Measurements from ENCODE around the gene BCAS3.
A peak's percentile ranks its signal among the peaks of the same experiment; 100 is the strongest.

Gene BCAS3

GRCh38 chr17:61330174-61331150, 652.8 kb downstream of the BCAS3 start:
- no peak for DNase-seq

- no peak for DNase-seq
Observed at GRCh38 chr17:61331178-61331577, 653.5 kb downstream of the BCAS3 start.

GRCh38 chr17:61331886-61332285, 654.2 kb downstream of the BCAS3 start:
- DNase-seq: no peak

- no peak for DNase-seq
Observed at GRCh38 chr17:61333136-61333535, 655.5 kb downstream of the BCAS3 start.

GRCh38 chr17:61334673-61335072, 657.0 kb downstream of the BCAS3 start:
- no peak for DNase-seq

GRCh38 chr17:61335105-61335844, 657.6 kb downstream of the BCAS3 start:
- DNase-seq: no peak

GRCh38 chr17:61335845-61336655, 658.4 kb downstream of the BCAS3 start:
- DNase-seq: peak; percentile 84

- no peak for DNase-seq
Observed at GRCh38 chr17:61337290-61337689, 659.6 kb downstream of the BCAS3 start.

GRCh38 chr17:61338000-61338798, 660.5 kb downstream of the BCAS3 start:
- DNase-seq: no peak

- DNase-seq: no peak
Observed at GRCh38 chr17:61338874-61339478, 661.3 kb downstream of the BCAS3 start.

- no peak for DNase-seq
Observed at GRCh38 chr17:61340431-61341209, 663.0 kb downstream of the BCAS3 start.

GRCh38 chr17:61343576-61343975, 665.9 kb downstream of the BCAS3 start:
- no peak for DNase-seq

GRCh38 chr17:61345061-61345460, 667.4 kb downstream of the BCAS3 start:
- DNase-seq: no peak

GRCh38 chr17:61345825-61346666, 668.4 kb downstream of the BCAS3 start:
- DNase-seq: no peak

GRCh38 chr17:61349350-61349749, 671.7 kb downstream of the BCAS3 start:
- DNase-seq: no peak

- DNase-seq: no peak
Observed at GRCh38 chr17:61351745-61352407, 674.2 kb downstream of the BCAS3 start.

GRCh38 chr17:61352408-61352770, 674.7 kb downstream of the BCAS3 start:
- DNase-seq: no peak

GRCh38 chr17:61352781-61353491, 675.3 kb downstream of the BCAS3 start:
- no peak for DNase-seq

GRCh38 chr17:61353615-61354014, 676.0 kb downstream of the BCAS3 start:
- no peak for DNase-seq
